Right atrium auricular region (tissue), 2 donors: Measurements from ENCODE around the gene ASAP2. TPM values are rescaled to one million over a fixed set of nuclear protein-coding genes. Genes with fewer than 3 reads are reported as not detected.

Experiments used
- DNase-seq: peaks from one replicate; pipeline ENCODE4 v3.0.0-alpha.2; 2019; ENCODE audit warnings: low spot score
- H3K27ac ChIP-seq, 2 donors: fragments of 200-600 bp; sonication (generic); 1 replicate in 1 of 2; 2 replicates in 1 of 2; pipeline ENCODE4 v1.5.1; 2016 to 2019
- H3K27me3 ChIP-seq, 2 donors: fragments of 200-600 bp; sonication (generic); one replicate each; pipeline versions ENCODE4 v1.5.1 to v1.6.0; 2017 to 2019
- H3K36me3 ChIP-seq: fragments of 200-600 bp; sonication (generic); one replicate; pipeline ENCODE4 v1.5.1; 2016
- H3K4me1 ChIP-seq, 2 donors: fragments of 200-600 bp; sonication (generic); one replicate each; pipeline versions ENCODE4 v1.5.1 to v1.6.0; 2017 to 2019
- H3K4me3 ChIP-seq, 2 donors: fragments of 200-600 bp; sonication (generic); 1 replicate in 1 of 2; 2 replicates in 1 of 2; pipeline ENCODE4 v1.5.1; 2017 to 2019; ENCODE audit warnings: mild to moderate bottlenecking in 1 of 2, moderate library complexity in 1 of 2
- H3K9me3 ChIP-seq, 2 donors: fragments of 200-600 bp; sonication (generic); one replicate each; pipeline ENCODE4 v1.5.1; 2019
- total RNA-seq, 2 donors: library from RNA; depleted of rRNA; stranded (reverse); fragments of >200 nt; gene quantifications; one replicate each; pipeline ENCODE4 v1.1.0, GENCODE V29; 2016
- TF ChIP-seq, protein P1 (sequence below), 2 donors: fragments of 200-600 bp; sonication (generic); IDR thresholded peaks; one replicate each; pipeline ENCODE4 v1.5.1; 2019; ENCODE audit warnings: antibody characterized with exemption in 2 of 2

ASAP2 gene
- total RNA-seq, 2 donors from 2014 or later = 13.2 to 20.3 TPM

DNA sequence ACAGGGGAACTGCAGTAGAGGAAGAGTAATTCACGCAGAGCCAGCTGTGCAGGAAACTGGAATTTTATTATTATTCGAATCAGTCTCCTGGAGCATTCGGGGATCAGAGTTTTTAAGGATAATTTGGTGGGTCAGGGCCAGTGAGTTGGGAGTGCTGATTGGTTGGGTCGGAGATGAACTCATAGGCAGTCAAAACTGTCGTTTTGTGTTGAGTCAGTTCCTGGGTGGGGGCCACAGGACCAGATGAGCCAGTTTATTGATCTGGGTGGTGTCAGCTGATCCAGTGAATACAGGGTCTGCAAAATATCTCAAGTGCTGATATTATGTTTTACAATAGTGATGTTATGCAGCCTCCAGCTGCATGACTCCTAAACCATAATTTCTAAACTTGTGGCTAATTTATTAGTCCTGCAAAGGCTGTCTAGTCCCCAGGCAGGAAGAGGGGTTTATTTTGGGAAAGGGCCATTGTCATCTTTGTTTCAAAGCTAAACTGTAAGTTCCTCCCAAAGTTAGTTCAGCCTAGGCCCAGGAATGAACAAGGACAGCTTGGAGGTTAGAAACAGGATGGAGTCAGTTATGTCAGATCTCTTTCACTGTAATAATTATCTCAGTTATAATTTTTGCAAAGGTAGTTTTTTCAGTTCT lies 67.0 kb downstream of the ASAP2 start:
- Histone ChIP-seq H3K27ac (no peak overlapping the region), H3K9me3 (peaks cover 0 to 3% of the 10 kb centered on the region in 2 donors), H3K27me3 (no peaks in the 10 kb centered on the region), H3K36me3 (no peaks in the 10 kb centered on the region), H3K4me3 (no peak overlapping the region), H3K4me1 (peaks cover 0 to 41% of the 10 kb centered on the region in 2 donors)
- TF ChIP-seq, protein P1, sequence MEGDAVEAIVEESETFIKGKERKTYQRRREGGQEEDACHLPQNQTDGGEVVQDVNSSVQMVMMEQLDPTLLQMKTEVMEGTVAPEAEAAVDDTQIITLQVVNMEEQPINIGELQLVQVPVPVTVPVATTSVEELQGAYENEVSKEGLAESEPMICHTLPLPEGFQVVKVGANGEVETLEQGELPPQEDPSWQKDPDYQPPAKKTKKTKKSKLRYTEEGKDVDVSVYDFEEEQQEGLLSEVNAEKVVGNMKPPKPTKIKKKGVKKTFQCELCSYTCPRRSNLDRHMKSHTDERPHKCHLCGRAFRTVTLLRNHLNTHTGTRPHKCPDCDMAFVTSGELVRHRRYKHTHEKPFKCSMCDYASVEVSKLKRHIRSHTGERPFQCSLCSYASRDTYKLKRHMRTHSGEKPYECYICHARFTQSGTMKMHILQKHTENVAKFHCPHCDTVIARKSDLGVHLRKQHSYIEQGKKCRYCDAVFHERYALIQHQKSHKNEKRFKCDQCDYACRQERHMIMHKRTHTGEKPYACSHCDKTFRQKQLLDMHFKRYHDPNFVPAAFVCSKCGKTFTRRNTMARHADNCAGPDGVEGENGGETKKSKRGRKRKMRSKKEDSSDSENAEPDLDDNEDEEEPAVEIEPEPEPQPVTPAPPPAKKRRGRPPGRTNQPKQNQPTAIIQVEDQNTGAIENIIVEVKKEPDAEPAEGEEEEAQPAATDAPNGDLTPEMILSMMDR (IDR thresholded peaks at IDR 0.05) = no peak
- no peak for DNase-seq

DNA sequence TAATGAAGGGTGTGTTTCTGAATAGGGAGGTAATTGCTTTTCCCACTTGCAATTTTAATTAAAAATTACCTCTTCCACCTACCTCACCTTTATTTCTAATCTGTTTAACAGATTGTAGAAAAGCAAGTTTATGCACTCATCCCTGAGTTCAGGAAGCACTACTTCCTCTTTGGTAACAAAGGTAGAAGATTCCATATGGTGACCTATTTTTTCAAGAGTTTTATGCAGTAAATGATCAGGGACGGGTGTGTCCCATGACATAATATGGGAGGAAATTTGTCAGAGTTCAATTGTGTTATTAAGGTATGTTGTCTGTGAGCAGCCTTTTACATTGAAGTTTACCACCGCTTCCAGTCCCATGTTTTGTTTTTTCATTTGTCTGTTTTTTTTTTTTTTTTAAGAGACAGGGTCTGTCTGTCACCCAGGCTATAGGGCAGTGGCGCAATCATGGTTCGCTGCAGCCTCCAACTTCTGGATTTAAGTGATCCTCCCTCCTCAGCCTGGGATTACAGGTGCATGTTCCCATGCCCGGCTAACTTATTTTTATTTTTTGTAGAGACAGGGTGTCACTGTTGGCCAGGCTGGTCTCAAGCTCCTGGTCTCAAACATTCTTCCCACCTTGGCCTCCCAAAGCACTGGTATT lies 68.2 kb downstream of the ASAP2 start:
- DNase-seq = no peak
- TF ChIP-seq, protein P1 (IDR thresholded peaks at IDR 0.05) = no peak
- Histone ChIP-seq H3K27ac (peak overlapping the region; percentile 2 to 23), H3K4me1 (peaks cover 0 to 38% of the 10 kb centered on the region in 2 donors), H3K4me3 (no peak overlapping the region), H3K27me3 (no peaks in the 10 kb centered on the region), H3K36me3 (no peaks in the 10 kb centered on the region), H3K9me3 (peaks cover 0 to 3% of the 10 kb centered on the region in 2 donors)

DNA sequence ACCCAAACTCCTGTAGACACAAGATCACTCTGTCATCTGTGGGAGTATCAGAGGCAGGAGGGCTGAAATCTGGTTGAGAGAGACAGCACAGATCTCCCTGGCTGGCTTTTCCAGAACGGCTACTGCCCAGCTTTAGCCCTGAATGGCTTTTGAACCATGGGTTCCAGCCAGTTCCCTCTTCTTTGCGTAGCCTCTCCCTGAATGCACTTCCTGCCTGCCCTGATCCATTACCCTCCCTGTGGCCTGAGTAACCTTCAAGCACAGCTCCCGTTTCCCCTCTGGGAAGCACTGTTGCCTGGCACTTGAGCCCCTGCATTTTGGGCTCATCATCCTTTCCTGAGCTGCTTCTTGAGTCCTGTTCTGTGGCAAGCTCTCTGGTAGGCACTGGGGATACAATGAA lies 68.8 kb downstream of the ASAP2 start:
- TF ChIP-seq, protein P1 (IDR thresholded peaks at IDR 0.05) = no peak
- H3K27me3 ChIP-seq = no peaks in the 10 kb centered on the region
- DNase-seq = no peak
- no peaks in the 10 kb centered on the region for H3K36me3 ChIP-seq
- peaks cover 0 to 3% of the 10 kb centered on the region in 2 donors for H3K9me3 ChIP-seq
- peaks cover 0 to 38% of the 10 kb centered on the region in 2 donors for H3K4me1 ChIP-seq
- no peak overlapping the region for H3K4me3 ChIP-seq
- H3K27ac ChIP-seq = peak overlapping the region; percentile 2 to 23

DNA sequence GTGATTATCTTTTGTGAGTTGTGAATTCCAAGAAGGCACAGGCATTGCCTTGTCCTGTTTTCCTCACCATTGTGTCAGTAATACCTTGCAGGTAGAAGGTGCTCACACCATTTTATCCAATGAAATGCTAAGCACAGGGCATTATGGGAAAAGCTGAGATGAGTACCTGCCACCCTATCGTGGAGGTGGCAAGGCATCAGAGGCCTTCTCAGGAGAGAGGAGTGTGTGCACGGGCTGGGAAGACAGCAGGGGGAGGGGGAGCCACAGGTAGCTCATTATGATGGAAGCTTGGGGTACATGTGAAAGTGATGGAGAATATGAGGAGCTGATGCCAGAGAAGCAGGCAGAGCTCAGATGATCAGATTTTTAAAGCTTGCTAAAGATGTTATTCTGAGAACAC lies 69.5 kb downstream of the ASAP2 start:
- TF ChIP-seq, protein P1 (IDR thresholded peaks at IDR 0.05) = no peak
- no peak overlapping the region for H3K27ac ChIP-seq
- H3K4me1 ChIP-seq = peaks cover 0 to 38% of the 10 kb centered on the region in 2 donors

DNA sequence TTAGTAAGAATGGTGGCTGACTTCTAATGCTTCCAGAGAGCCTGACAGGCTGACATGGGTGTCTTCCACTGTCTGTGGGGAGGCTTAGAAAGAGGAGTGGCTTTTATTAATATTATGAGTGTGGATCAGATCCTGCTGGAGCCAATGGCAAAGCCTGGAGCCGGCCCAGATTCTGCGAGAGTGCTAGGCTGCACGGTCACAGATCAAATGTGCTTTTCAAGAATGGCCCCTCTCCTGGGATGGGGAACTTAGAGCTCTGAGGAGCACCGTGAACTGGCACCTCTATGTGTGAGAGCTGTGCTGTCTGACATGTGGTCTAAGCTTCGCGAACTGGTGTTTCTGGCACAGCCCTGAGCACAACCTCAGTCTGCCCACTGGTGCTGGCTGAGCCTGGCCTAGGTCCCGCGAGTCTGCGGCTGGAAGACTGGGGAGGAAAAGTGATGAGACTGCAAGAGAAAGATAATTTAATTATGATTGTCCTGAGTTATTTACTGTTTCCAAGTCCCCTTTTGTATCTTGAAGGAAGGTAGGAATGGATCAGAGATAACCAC lies 70.4 kb downstream of the ASAP2 start:
- Histone ChIP-seq H3K9me3 (peaks cover 0 to 3% of the 10 kb centered on the region in 2 donors), H3K27me3 (no peaks in the 10 kb centered on the region), H3K27ac (no peak overlapping the region), H3K36me3 (no peaks in the 10 kb centered on the region), H3K4me3 (no peak overlapping the region), H3K4me1 (peaks cover 0 to 44% of the 10 kb centered on the region in 2 donors)
- TF ChIP-seq, protein P1 (IDR thresholded peaks at IDR 0.05) = no peak
- no peak for DNase-seq

More for the DNA sequence above, 69.5 kb downstream of the ASAP2 start:
- Histone ChIP-seq H3K27me3 (no peaks in the 10 kb centered on the region), H3K4me3 (no peak overlapping the region), H3K36me3 (no peaks in the 10 kb centered on the region), H3K9me3 (peaks cover 0 to 3% of the 10 kb centered on the region in 2 donors)
- DNase-seq = no peak
